Raji (cell line): ENCODE results near the gene EPB41.

ENCODE experiments used
- POLR2A ChIP-seq: IDR thresholded peaks from 2 replicates; pipeline ENCODE4 v1.6.1; 2011; ENCODE audit warnings: low read depth, low read length, control low read depth; ENCODE audit not compliant: insufficient read depth

Gene EPB41

DNA sequence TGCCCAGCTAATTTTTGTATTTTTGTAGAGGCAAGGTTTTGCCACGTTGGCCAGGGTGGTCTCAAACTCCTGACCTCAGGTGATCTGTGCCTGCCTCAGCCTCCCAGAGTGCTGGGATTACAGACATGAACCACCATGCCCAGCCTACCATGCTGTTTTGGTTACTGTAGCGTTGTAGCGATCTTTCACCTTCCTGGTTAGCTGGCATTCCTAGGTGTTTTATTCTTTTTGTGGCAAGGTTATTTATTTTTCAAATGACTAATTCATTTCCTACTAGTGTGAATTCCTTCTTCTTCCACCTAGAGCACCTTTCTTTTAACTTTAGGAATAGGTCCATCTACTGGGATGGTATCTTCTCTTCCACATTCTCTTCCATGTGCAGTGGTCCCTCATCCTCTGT lies 180.1 kb downstream of the EPB41 start:
- no peak for TF ChIP-seq POLR2A

DNA sequence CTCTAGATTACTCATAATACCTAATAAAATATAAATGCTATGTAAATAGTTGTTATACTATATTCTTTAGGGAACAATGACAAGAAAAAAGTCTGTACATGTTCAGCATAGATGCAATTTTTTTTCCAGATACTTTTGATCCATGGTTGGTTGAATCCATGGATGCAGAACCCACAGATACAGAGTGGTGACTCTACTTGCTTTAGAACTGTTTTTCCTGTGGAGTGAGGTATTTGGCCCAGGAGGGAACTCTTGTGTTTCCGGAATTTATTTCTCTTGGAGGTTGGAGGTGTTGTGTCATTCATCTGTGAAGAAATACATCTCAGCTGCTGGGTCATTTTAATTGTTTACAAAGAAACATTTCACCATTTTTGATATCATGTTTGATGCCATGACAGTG lies 180.6 kb downstream of the EPB41 start:
- TF ChIP-seq POLR2A: no peak

DNA sequence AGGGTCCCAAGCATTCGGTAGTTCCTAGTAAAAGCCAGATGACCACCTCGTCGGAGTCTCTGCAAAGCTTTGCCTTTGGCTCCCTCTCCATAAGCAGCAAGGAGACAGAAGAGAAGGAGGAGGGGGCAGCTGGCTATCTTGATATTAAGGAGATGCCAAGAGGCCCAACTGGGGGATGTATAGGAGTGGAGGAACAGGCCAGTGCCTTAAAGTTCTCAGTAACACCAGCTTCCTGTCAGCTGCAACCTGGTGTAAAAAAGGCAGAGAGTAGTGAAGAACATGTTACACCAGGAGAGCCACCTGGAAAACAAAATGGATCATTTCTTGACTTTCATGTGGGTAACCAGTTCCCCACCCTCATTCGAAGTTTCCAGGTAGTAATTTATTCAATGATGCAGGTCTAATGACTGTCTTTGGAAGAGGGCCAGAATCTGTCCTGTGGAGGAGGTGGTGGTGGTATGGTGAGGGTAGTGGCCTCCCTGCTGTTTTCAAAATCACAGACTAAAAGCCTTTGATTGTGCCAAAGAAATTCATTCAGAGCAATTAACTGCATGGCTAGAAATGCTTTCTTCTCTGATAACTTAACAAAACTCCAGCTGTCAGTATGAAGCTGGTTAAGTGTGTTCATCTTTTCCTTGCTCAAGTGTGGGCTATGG lies 182.0 kb downstream of the EPB41 start:
- TF ChIP-seq POLR2A: no peak

DNA sequence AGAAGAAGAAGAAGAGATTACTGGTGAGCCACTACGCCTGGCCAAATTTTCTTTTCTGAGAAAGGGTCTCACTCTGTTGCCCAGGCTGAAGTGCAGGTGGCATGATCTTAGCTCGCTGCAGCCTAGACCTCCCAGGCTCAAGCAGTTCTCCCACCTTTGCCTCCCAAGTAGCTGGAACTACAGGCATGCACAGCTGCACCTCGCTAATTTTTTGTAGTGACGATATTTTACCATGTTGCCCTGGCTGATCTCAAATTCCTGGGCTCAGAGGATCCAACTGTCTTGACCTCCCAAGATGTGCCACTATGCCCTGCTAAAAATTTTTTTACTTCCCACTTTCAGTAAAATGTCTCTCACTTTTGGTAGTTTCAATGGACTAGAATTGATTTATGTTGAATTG lies 184.9 kb downstream of the EPB41 start:
- TF ChIP-seq POLR2A: no peak

DNA sequence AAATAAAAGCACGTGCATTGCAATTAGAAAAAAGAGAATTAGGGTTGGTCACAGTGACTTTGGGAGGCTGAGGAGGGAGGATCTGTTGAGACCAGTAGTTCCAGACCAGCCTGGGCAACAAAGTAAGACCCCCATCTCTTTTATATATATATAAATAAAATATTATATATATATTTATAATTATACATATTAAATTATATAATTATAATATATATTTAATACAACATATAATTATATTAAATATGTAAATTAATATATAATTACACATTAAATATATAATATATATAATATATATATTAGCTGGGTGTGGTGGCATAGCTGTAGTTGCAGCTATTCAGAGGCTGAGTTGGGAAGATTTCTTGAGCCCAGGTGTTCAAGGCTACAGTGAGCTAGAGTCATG lies 186.1 kb downstream of the EPB41 start:
- no peak for TF ChIP-seq POLR2A

DNA sequence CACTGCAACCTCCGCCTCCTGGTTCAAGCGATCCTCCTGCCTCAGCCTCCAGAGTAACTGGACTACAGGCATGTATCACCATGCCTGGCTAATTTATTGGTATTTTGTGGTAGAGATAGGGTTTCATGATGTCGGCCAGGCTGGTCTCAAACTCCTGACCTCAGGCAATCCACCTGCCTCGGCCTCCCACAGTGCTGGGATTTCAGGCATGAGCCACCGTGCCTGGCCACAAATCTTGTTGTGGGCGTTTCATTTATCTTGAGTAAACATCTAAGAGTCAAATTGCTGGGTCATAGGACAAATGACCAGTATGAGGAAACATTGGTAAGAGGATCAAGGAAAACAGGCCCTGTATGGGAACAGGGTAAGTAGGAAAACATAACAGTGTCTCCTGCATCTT lies 191.5 kb downstream of the EPB41 start:
- no peak for TF ChIP-seq POLR2A

DNA sequence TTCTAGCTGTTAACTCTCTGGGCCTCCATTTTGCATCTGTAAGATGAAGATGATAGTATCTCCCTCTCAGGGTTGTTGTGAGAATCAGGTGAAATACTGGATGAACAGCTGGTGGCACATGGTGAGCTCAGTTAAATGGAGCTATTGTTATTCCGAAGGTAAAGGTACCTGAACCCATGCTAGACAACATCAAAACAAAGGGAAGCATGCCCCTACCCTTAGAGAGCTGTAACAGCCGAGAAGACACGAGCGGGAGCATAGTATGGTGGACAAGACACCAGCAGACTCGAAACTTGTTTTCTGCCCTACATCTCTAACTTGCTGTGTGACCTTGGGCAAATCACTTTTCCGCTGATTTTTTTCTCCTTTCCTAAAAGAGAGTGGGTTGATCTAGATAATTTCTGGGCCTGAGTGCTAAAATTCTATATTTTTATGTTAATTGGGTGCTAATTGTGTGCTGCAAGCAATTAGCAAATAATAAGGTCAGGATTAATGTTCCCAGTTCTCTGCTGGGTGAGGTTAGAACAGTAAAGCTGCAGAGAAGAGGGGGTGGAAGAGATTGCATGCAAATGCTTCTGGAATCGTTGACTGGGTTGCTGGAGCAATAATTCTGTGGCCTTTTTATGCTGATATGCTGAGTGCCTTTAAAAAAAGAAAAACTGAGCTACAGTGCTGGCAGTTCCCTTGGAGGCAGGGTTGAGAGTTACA lies 198.5 kb downstream of the EPB41 start:
- no peak for TF ChIP-seq POLR2A

DNA sequence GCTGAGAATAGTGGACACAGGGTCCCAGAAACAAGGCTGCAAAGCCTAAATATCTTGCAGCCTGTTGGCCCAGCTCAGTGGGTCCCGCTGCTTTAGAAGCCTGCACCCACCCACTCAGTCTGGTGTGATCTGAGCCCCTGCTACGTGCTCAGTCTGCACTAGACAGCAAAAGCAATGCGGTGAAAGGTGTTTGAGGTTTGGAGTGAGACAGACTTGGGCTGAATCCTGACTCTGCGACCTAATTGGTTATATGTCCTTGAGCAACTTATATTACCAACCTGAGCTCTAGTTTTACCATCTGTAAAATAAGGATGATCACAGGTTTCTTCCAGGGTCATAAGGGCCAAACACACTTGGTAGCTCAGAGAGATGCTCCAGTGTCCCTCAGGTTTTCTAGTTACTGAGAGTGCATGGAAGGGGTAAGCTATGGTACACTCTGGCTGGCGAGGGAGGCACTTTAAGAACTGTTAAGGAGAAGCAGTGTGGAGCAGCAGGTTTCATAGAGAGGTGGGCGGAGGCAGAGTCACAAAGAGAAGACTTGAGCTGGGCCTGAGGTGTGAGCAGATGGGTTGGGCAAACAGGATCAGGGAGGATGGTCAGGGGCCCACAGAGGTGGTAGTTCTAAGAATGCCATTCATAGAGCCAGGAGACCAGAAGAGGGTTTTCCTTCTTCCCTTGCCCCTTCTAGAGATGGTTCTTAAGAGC lies 199.2 kb downstream of the EPB41 start:
- no peak for TF ChIP-seq POLR2A

DNA sequence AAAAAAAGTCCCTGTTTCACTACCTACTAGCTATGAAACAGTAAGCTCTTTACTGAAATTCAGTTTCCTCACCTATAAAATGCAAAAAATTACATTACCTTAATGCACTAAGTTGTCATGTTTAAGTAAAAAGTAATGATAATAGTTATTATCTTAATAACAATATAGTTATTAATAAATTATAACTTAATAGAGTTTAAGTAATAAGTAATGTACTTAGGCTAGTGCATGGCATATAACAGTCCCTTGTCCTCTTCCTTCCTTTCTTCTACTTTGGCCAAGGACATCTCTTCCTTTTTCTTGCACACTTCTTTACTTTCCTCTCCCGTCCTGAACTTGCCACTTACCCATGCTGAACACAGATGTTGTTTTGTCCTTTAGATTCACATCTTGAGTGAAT lies 200.3 kb downstream of the EPB41 start:
- TF ChIP-seq POLR2A: no peak

DNA sequence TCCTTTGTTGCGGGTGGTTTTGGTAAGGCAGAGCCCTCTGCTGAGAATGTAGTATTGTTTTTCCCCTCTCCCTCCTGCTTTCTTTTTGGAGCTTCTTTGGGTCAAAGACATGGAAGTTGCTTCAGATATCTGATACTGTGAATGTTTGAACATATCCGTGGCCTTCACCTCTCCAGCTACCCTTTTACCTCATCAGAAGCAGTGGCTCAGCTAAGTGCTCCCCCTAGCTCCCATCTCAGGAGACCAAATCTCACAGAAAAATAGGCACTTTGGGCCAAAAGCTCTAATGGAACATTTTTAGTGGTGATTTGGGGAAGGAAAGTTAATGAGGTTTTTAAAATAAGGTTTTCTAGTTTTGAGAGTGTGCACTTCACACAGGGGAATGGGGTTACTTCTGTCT lies 203.0 kb downstream of the EPB41 start:
- no peak for TF ChIP-seq POLR2A

DNA sequence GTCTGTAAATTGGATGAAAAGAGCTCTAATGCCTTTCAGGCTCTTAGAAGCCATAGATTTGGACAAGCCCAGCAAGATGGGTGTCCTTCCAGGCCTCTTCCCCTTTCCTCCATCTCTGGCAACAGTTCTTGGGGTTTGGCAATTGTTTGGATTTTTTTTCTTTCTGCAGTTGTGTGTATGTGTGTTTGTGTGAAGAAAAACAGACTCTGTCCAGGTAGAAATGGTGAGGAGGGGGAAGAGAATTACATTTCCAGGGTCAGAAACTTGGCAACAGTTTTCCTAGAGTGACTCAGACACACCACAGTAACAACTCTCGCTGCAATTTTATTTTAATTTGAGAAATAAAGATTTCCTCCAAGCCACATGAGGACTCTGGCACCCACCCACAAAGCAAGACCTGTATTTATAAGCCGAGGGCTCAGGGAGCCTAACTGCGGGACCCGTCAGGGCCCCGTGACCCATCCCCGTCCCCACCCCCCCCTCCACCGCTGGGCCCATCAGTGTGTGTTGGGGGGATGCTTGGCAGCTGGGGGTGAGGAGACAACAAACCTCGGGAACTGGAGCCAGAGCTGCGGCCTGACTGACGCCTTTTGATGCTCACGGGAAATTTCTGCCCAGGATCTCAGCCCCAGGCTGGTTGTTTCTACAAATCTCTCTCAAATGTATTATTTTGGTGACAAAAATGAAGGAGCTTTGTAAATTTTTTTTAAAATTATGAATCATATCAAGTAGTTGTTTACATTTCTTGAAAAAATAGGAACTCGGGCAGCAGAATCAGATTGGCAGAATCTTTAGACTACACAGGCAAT lies 205.0 kb downstream of the EPB41 start:
- TF ChIP-seq POLR2A: no peak

DNA sequence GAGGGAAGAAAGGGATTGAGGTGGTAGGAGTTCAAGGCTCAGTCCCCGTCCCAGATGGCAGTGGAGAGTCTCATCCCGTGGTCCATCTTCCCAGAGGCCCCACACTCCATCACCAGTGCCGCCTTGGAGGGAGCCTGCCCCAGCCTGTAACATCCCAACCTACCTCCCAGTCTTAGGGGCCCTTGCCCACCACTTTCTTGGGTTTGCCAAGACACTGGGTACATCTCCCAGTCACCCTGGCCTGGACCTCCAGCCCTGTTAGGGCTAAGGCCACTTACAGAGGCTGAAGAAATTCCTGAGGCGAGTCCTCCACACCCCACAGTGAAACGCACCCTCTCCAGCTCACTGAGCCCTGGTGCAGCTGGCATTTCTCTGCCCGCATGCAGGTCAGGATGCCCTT lies 206.0 kb downstream of the EPB41 start:
- no peak for TF ChIP-seq POLR2A

DNA sequence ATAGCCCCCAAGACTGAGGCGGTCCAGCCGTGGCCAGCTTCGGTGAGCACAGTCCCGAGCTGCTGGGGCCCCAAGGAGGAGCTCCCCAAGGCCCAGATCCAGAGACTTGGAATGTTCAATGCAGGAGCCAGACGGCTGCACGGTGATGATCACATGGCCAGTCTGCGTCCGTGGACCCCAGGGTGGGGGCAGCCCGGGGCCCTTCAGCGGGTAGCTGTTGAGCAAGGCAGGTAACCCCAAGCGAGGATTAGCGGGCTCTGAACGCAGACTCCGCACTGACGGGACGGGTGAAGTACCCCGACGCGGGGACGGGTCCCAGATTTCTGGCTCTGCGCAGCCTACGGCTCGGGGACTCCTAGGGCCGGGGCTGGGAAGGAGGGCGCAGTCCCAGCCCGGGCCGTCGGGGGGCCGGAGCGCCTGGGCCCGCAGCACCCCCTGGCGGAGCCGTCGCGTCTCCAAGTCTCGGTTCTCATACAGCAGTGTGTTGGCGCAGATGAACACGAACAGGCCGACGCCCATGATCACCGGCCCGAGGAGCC lies 206.6 kb downstream of the EPB41 start:
- no peak for TF ChIP-seq POLR2A

DNA sequence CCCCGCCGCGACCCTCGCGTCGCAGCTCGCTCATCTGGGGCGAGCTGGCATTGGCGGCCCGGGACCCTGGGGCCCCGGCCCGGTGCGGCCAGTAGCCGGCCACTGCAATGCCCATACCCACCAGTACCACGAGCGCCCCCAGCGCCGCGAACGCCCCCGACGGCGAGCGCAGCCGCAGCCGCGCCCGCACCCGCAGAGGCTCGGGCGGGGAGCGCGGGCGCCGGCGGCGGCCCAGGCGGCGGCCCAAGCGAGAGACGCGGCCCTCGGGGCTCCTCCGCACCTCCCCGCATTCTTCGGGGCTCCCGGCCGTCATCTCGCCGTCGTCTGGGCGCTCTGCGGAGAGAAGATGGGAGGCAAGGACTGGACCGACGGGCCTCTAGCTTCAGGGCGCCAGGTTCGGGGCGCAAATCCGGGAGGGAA lies 207.2 kb downstream of the EPB41 start:
- no peak for TF ChIP-seq POLR2A
